Islet precursor cell (in vitro differentiated cells): ENCODE measurements around the gene S100Z.
"Not testable (repeated sequence)": the region's sequence is repeated elsewhere in the genome, so short reads cannot be mapped to it uniquely, and the experiment has no call there.

Experiments used
- DNase-seq: peaks from one replicate; pipeline ENCODE4 v3.0.0-alpha.2; 2018

S100Z gene

GRCh38 chr5:76831110-76831452 lies 18.7 kb upstream of the S100Z start:
- DNase-seq: peak; percentile 67

GRCh38 chr5:76836181-76836580 lies 13.6 kb upstream of the S100Z start:
- no peak for DNase-seq

- DNase-seq: no peak
These were observed 13.2 kb upstream of the S100Z start for GRCh38 chr5:76836585-76836984.

GRCh38 chr5:76838481-76839261 lies 11.1 kb upstream of the S100Z start:
- DNase-seq: peak; percentile 62

GRCh38 chr5:76841361-76841760 lies 8.5 kb upstream of the S100Z start:
- no peak for DNase-seq

- DNase-seq: no peak
These were observed 3.9 kb upstream of the S100Z start for GRCh38 chr5:76845890-76846289.

GRCh38 chr5:76850543-76851145 lies 830 bp downstream of the S100Z start:
- DNase-seq: no peak

GRCh38 chr5:76851728-76852369 lies 2.0 kb downstream of the S100Z start:
- DNase-seq: no peak

GRCh38 chr5:76852772-76853171 lies 3.0 kb downstream of the S100Z start:
- no peak for DNase-seq

GRCh38 chr5:76853741-76854140 lies 3.9 kb downstream of the S100Z start:
- not testable (repeated sequence) for DNase-seq

- DNase-seq: no peak
These were observed 4.8 kb downstream of the S100Z start for GRCh38 chr5:76854644-76855043.

- DNase-seq: not testable (repeated sequence)
These were observed 5.7 kb downstream of the S100Z start for GRCh38 chr5:76855501-76855900.

GRCh38 chr5:76855961-76856360 lies 6.1 kb downstream of the S100Z start:
- no peak for DNase-seq

GRCh38 chr5:76856800-76857199 lies 7.0 kb downstream of the S100Z start:
- DNase-seq: not testable (repeated sequence)

- no peak for DNase-seq
These were observed 9.9 kb downstream of the S100Z start for GRCh38 chr5:76859591-76860247.

- DNase-seq: no peak
These were observed 11.8 kb downstream of the S100Z start for GRCh38 chr5:76861612-76862011.

- no peak for DNase-seq
These were observed 13.2 kb downstream of the S100Z start for GRCh38 chr5:76863001-76863400.

- no peak for DNase-seq
These were observed 16.7 kb downstream of the S100Z start for GRCh38 chr5:76866503-76866902.

GRCh38 chr5:76867038-76867437 lies 17.2 kb downstream of the S100Z start:
- no peak for DNase-seq

GRCh38 chr5:76867827-76868693 lies 18.2 kb downstream of the S100Z start:
- peak; percentile 77 for DNase-seq

- peak; percentile 64 for DNase-seq
These were observed 20.2 kb downstream of the S100Z start for GRCh38 chr5:76870046-76870445.

- no peak for DNase-seq
These were observed 24.3 kb downstream of the S100Z start for GRCh38 chr5:76874088-76874581.
